Mesendoderm (in vitro differentiated cells): ENCODE data around the gene ARHGDIA.
A peak's percentile ranks its signal among the peaks of the same experiment; 100 is the strongest.

Source experiments
- DNase-seq: peaks from one replicate; pipeline ENCODE4 v3.0.0; 2013
- H2AK5ac ChIP-seq: 2 replicates; pipeline ENCODE4 v1.6.1; 2013; ENCODE audit warnings: low read length, inconsistent platforms
- H2BK120ac ChIP-seq: 2 replicates; pipeline ENCODE4 v1.6.1; 2013; ENCODE audit warnings: low read depth, mild to moderate bottlenecking, low read length, moderate library complexity, mixed read lengths
- H2BK15ac ChIP-seq: replicated peaks from 2 replicates; pipeline ENCODE4 v1.6.1; 2013; ENCODE audit warnings: low read depth, mild to moderate bottlenecking, moderate library complexity
- H2BK5ac ChIP-seq: 2 replicates; pipeline ENCODE4 v1.6.1; 2013; ENCODE audit warnings: low read length, inconsistent platforms
- H3K18ac ChIP-seq: 2 replicates; pipeline ENCODE4 v1.6.1; 2013; ENCODE audit warnings: mild to moderate bottlenecking, low read length, mixed read lengths
- H3K23ac ChIP-seq: one replicate; pipeline ENCODE4 v1.6.1; 2013; ENCODE audit warnings: low read length
- H3K27ac ChIP-seq: 2 replicates; pipeline ENCODE4 v1.5.1; 2013; ENCODE audit warnings: low read depth, mild to moderate bottlenecking, inconsistent platforms, low read length, moderate library complexity
- H3K27me3 ChIP-seq: 2 replicates; pipeline ENCODE4 v1.6.1; 2013; ENCODE audit warnings: low read length, control low read depth, mild to moderate bottlenecking, inconsistent platforms; ENCODE audit not compliant: insufficient read depth, poor library complexity
- H3K36me3 ChIP-seq: 2 replicates; pipeline ENCODE4 v1.6.1; 2013; ENCODE audit warnings: low read length, inconsistent platforms; ENCODE audit not compliant: control insufficient read depth, insufficient read depth
- H3K4ac ChIP-seq: one replicate; pipeline ENCODE4 v1.6.1; 2013; ENCODE audit warnings: low read depth, mild to moderate bottlenecking, low read length, moderate library complexity
- H3K4me1 ChIP-seq: 2 replicates; pipeline ENCODE4 v1.6.1; 2013; ENCODE audit warnings: low read depth, low read length, inconsistent platforms; ENCODE audit not compliant: control insufficient read depth
- H3K4me2 ChIP-seq: 2 replicates; pipeline ENCODE4 v1.6.1; 2013; ENCODE audit warnings: low read length
- H3K4me3 ChIP-seq: 2 replicates; pipeline ENCODE4 v1.5.1; 2013; ENCODE audit warnings: mild to moderate bottlenecking, low read length
- H3K56ac ChIP-seq: one replicate; pipeline ENCODE4 v1.6.1; 2013; ENCODE audit warnings: low read length
- H3K79me1 ChIP-seq: 2 replicates; pipeline ENCODE4 v1.6.1; 2013; ENCODE audit warnings: low read length, inconsistent platforms
- H3K79me2 ChIP-seq: 2 replicates; pipeline ENCODE4 v1.6.1; 2013; ENCODE audit warnings: mild to moderate bottlenecking, low read length; ENCODE audit not compliant: control insufficient read depth, insufficient read depth
- H3K9ac ChIP-seq: 2 replicates; pipeline ENCODE4 v1.6.1; 2013; ENCODE audit warnings: low read length, inconsistent platforms
- H4K5ac ChIP-seq: one replicate; pipeline ENCODE4 v1.6.1; 2013; ENCODE audit warnings: low read length
- H4K8ac ChIP-seq: one replicate; pipeline ENCODE4 v1.6.1; 2013; ENCODE audit warnings: low read depth, mild to moderate bottlenecking, control low read depth, low read length, moderate library complexity
- WGBS: extraction: QIAGEN DNeasy Blood & Tissue Kit; methylation state at CpG from one replicate; pipeline ENCODE4 v1.1.7; 2013; ENCODE audit warnings: low lambda C conversion rate, missing lambda C conversion rate; ENCODE audit not compliant: insufficient coverage; ENCODE audit errors: extremely low coverage; 5-methylcytosine and 5-hydroxymethylcytosine counted together

Gene ARHGDIA

DNA sequence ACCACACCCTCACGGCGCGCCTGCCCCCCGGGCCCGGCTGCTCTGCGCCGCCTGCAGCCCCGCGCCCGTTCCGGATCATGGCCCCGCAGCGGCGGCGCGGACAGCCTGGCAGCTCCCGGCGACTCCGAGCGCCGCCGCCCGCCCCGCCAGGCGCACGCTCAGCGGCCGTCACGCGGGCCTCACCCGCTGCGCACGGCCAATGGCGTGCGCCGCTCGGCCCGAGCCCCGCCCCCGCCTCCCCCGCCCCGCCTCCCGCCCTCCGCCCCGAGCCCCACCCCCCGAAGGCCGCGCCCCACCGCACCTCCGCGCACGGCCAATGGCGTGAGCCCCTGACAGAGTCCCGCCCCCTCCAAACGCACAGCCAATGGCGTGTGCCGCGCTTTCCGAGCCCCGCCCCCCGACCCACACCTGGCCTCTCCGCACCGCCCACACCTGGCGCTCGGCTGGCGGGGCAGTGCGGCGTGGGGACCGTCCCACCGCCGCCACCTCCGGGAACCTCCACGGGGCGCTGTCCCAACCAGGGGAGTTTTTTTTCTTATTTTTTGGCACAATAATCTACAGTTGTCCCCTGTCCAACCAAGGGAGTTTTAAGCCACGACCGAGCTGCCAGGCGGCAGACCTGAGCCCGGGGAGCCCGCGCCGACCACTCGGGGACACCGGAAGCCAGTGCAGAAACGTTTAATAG, 40.3 kb upstream of the ARHGDIA start, which contains the start of gene PCYT2:
Gene PCYT2 (minus strand): TSS at position 123 of the 685 bp plus-strand sequence. CDS start 44 bp downstream, at position 79.
- H2BK15ac ChIP-seq, result no peak within 1 kb of the TSS
- peaks cover 3% of the 10 kb centered on the region for H3K4me1 ChIP-seq
- peak within 1 kb of the TSS; percentile 57 for H3K9ac ChIP-seq
- no peak within 1 kb of the TSS for H4K8ac ChIP-seq
- H3K56ac ChIP-seq, result peak within 1 kb of the TSS; percentile 79
- no peak within 1 kb of the TSS for H4K5ac ChIP-seq
- peak within 1 kb of the TSS; percentile 55 for H3K23ac ChIP-seq
- H2BK120ac ChIP-seq, result no peak within 1 kb of the TSS
- no peaks in the 10 kb centered on the region for H3K27me3 ChIP-seq
- peaks cover 5% of the 10 kb centered on the region for H3K79me2 ChIP-seq
- peak within 1 kb of the TSS; percentile 90 for H3K4me2 ChIP-seq
- peak within 1 kb of the TSS; percentile 15 for H3K18ac ChIP-seq
- H3K27ac ChIP-seq, result no peak within 1 kb of the TSS
- no peak within 1 kb of the TSS for H2BK5ac ChIP-seq
- H3K36me3 ChIP-seq, result peaks cover 6% of the 10 kb centered on the region
- H3K4ac ChIP-seq, result peak within 1 kb of the TSS; percentile 36
- no CpG with 5 or more reads among the region's 84 CpGs for WGBS
- DNase-seq, result peak; percentile 93
- H2AK5ac ChIP-seq, result no peak within 1 kb of the TSS
- H3K79me1 ChIP-seq, result peaks cover 9% of the 10 kb centered on the region
- H3K4me3 ChIP-seq, result peak within 1 kb of the TSS; percentile 46

GRCh38 chr17:81910840-81911276, 39.7 kb upstream of the ARHGDIA start:
- peak overlapping the region; percentile 90 for H3K4me2 ChIP-seq
- H2BK5ac ChIP-seq, result no peak overlapping the region
- peak overlapping the region; percentile 36 for H3K4ac ChIP-seq
- H3K18ac ChIP-seq, result peak overlapping the region; percentile 15
- H3K56ac ChIP-seq, result peak overlapping the region; percentile 61
- peaks cover 4% of the 10 kb centered on the region for H3K79me2 ChIP-seq
- no peak for DNase-seq
- peaks cover 6% of the 10 kb centered on the region for H3K36me3 ChIP-seq
- H4K5ac ChIP-seq, result no peak overlapping the region
- H3K4me3 ChIP-seq, result peak overlapping the region; percentile 46
- no peak overlapping the region for H2AK5ac ChIP-seq
- no peak overlapping the region for H2BK15ac ChIP-seq
- H3K27me3 ChIP-seq, result no peaks in the 10 kb centered on the region
- no peak overlapping the region for H4K8ac ChIP-seq
- peak overlapping the region; percentile 57 for H3K9ac ChIP-seq
- WGBS, result no CpG with 5 or more reads among the region's 55 CpGs
- H3K23ac ChIP-seq, result no peak overlapping the region
- no peak overlapping the region for H2BK120ac ChIP-seq
- H3K4me1 ChIP-seq, result peaks cover 3% of the 10 kb centered on the region
- H3K27ac ChIP-seq, result no peak overlapping the region
- peaks cover 6% of the 10 kb centered on the region for H3K79me1 ChIP-seq

- H3K79me2 ChIP-seq, result peaks cover 2% of the 10 kb centered on the region
- H3K27ac ChIP-seq, result no peak overlapping the region
These were observed 39.1 kb upstream of the ARHGDIA start for GRCh38 chr17:81909966-81910839.

GRCh38 chr17:81909231-81909630, 38.1 kb upstream of the ARHGDIA start:
- Histone ChIP-seq H3K79me1 (peaks cover 3% of the 10 kb centered on the region), H2BK120ac (no peak overlapping the region), H3K27ac (no peak overlapping the region), H3K4ac (no peak overlapping the region), H3K56ac (no peak overlapping the region), H3K36me3 (peaks cover 6% of the 10 kb centered on the region), H2BK5ac (no peak overlapping the region), H3K4me3 (no peak overlapping the region), H4K8ac (no peak overlapping the region), H3K18ac (no peak overlapping the region), H3K27me3 (no peaks in the 10 kb centered on the region), H2AK5ac (no peak overlapping the region), H3K79me2 (peaks cover 2% of the 10 kb centered on the region), H2BK15ac (no peak overlapping the region), H3K23ac (no peak overlapping the region), H3K4me1 (peaks cover 3% of the 10 kb centered on the region), H3K9ac (no peak overlapping the region), H3K4me2 (no peak overlapping the region), H4K5ac (no peak overlapping the region)
- WGBS, result no CpG with 5 or more reads among the region's 12 CpGs
- DNase-seq, result no peak

More at GRCh38 chr17:81909966-81910839, 39.1 kb upstream of the ARHGDIA start:
- WGBS, result no CpG with 5 or more reads among the region's 23 CpGs
- DNase-seq, result peak; percentile 73
- Histone ChIP-seq H2BK120ac (no peak overlapping the region), H3K4me2 (peak overlapping the region; percentile 90), H3K4me1 (peaks cover 3% of the 10 kb centered on the region), H2BK5ac (no peak overlapping the region), H3K9ac (peak overlapping the region; percentile 57), H3K27me3 (no peaks in the 10 kb centered on the region), H3K4me3 (peak overlapping the region; percentile 46), H3K79me1 (peaks cover 3% of the 10 kb centered on the region), H3K56ac (peak overlapping the region; percentile 79), H3K4ac (no peak overlapping the region), H3K23ac (peak overlapping the region; percentile 55), H2AK5ac (no peak overlapping the region), H4K5ac (no peak overlapping the region), H3K18ac (no peak overlapping the region), H2BK15ac (no peak overlapping the region), H4K8ac (no peak overlapping the region), H3K36me3 (peaks cover 6% of the 10 kb centered on the region)

GRCh38 chr17:81908793-81909192, 37.7 kb upstream of the ARHGDIA start:
- Histone ChIP-seq H3K56ac (no peak overlapping the region), H3K4me2 (no peak overlapping the region), H2AK5ac (no peak overlapping the region), H4K5ac (no peak overlapping the region), H2BK5ac (no peak overlapping the region), H2BK15ac (no peak overlapping the region), H3K36me3 (peaks cover 6% of the 10 kb centered on the region), H3K4me1 (peaks cover 3% of the 10 kb centered on the region), H3K9ac (no peak overlapping the region), H3K23ac (no peak overlapping the region), H3K4ac (no peak overlapping the region), H3K27me3 (no peaks in the 10 kb centered on the region), H3K79me1 (peaks cover 3% of the 10 kb centered on the region), H3K18ac (no peak overlapping the region), H3K79me2 (peaks cover 2% of the 10 kb centered on the region), H2BK120ac (no peak overlapping the region), H4K8ac (no peak overlapping the region), H3K4me3 (no peak overlapping the region), H3K27ac (no peak overlapping the region)
- DNase-seq, result no peak
- no CpG with 5 or more reads among the region's 11 CpGs for WGBS
